Endothelial cell of umbilical vein (primary cell): ENCODE measurements around the gene IL6R. TPM values are rescaled to one million over a fixed set of nuclear protein-coding genes. Genes with fewer than 3 reads are reported as not detected.

Source experiments
- BruUV-seq: library from RNA; stranded (reverse); fragments of 400-500 nt; replicated peaks from 2 replicates; lab custom pipeline; 2021; lab: Mats Ljungman, UMichigan
- CTCF ChIA-PET: fragments of 300-600, 350-600 bp; sonication (Branson Sonifier 250); formaldehyde crosslinking; loops from one replicate; lab custom pipeline; 2021; ENCODE audit warnings: antibody characterized with exemption, inconsistent platforms; lab: Charles Lee
- POLR2A ChIA-PET: fragments of 300-600, 350-600 bp; sonication (Branson Sonifier 250); formaldehyde crosslinking; loops from one replicate; lab custom pipeline; 2021; ENCODE audit warnings: antibody characterized with exemption, inconsistent platforms; lab: Charles Lee
- DNase-seq: peaks from one replicate; pipeline ENCODE4 v3.0.0-alpha.2; 2011; ENCODE audit warnings: low read depth, low spot score
- FAIRE-seq: peaks from 2 replicates; lab custom pipeline; 2011; peaks lifted over from hg19 to GRCh38; lab: Jason Lieb, UNC
- H2AFZ ChIP-seq: 2 replicates; pipeline ENCODE4 v1.6.0; 2012; ENCODE audit warnings: low read depth, low read length, control low read depth, inconsistent platforms
- H3K27ac ChIP-seq: 2 replicates; pipeline ENCODE4 v1.5.1; 2011; ENCODE audit warnings: low read depth, mild to moderate bottlenecking, control low read depth, low read length, moderate library complexity; ENCODE audit not compliant: insufficient read depth
- H3K27me3 ChIP-seq, 2 experiments: 2 replicates each; pipeline versions ENCODE4 v1.6.0 to v1.6.1; 2011; ENCODE audit warnings: low read length in 2 of 2, mixed read lengths in 1 of 2; ENCODE audit not compliant: control insufficient read depth in 2 of 2, insufficient read depth in 2 of 2
- H3K36me3 ChIP-seq, 2 experiments: 2 replicates in 1 of 2; 3 replicates in 1 of 2; pipeline ENCODE4 v1.5.1; 2011; ENCODE audit warnings: low read length in 2 of 2, mild to moderate bottlenecking in 1 of 2, moderate library complexity in 1 of 2; ENCODE audit not compliant: control insufficient read depth in 2 of 2, insufficient read depth in 2 of 2; ENCODE audit errors: extremely low read depth in 1 of 2
- H3K4me1 ChIP-seq: 3 replicates; pipeline ENCODE4 v1.5.1; 2011; ENCODE audit warnings: mild to moderate bottlenecking, low read length; ENCODE audit not compliant: control insufficient read depth, insufficient read depth; ENCODE audit errors: extremely low read depth
- H3K4me2 ChIP-seq: 2 replicates; pipeline ENCODE4 v1.6.1; 2011; ENCODE audit warnings: low read length, control low read depth, mixed read lengths; ENCODE audit not compliant: insufficient read depth
- H3K4me3 ChIP-seq, 3 experiments: fragments of 200-600 bp in 1 of 3; sonication (generic), shearing (Covaris generic) in 1 of 3; replicated peaks in 1 of 3; 2 replicates each; pipeline ENCODE4 v1.5.1; 2011 to 2016; ENCODE audit warnings: control low read depth in 3 of 3, low read length in 3 of 3, mild to moderate bottlenecking in 2 of 3, inconsistent platforms in 1 of 3, low read depth in 1 of 3, moderate library complexity in 1 of 3; ENCODE audit not compliant: insufficient read depth in 1 of 3
- H3K79me2 ChIP-seq: 2 replicates; pipeline ENCODE4 v1.6.0; 2012; ENCODE audit warnings: low read length, inconsistent platforms; ENCODE audit not compliant: control insufficient read depth, insufficient read depth
- H3K9ac ChIP-seq: replicated peaks from 2 replicates; pipeline ENCODE3; 2011; ENCODE audit warnings: low read length, control low read depth; ENCODE audit not compliant: insufficient read depth; ENCODE audit errors: extremely low read depth
- H3K9me1 ChIP-seq: replicated peaks from 3 replicates; pipeline ENCODE4 v1.6.0; 2011; ENCODE audit warnings: mild to moderate bottlenecking, low read length; ENCODE audit not compliant: control insufficient read depth, insufficient read depth; ENCODE audit errors: extremely low read depth
- H3K9me3 ChIP-seq: replicated peaks from 2 replicates; pipeline ENCODE4 v1.5.1; 2012; ENCODE audit warnings: low read length, inconsistent platforms; ENCODE audit not compliant: control insufficient read depth, insufficient read depth
- H4K20me1 ChIP-seq: replicated peaks from 2 replicates; pipeline ENCODE3; 2011; ENCODE audit warnings: mild to moderate bottlenecking, low read length; ENCODE audit not compliant: control insufficient read depth, insufficient read depth; ENCODE audit errors: extremely low read depth
- CTCF ChIP-seq, 2 donors: IDR thresholded peaks; 1 replicate in 1 of 2; 2 replicates in 1 of 2; pipeline ENCODE4 v1.5.1; 2011; ENCODE audit warnings: low read length in 2 of 2, mild to moderate bottlenecking in 2 of 2, moderate library complexity in 2 of 2, control low read depth in 1 of 2, inconsistent platforms in 1 of 2, low read depth in 1 of 2; ENCODE audit not compliant: insufficient read depth in 1 of 2; ENCODE audit errors: extremely low read depth in 1 of 2
- EZH2 ChIP-seq: IDR thresholded peaks from 2 replicates; pipeline ENCODE4 v1.6.1; 2012; ENCODE audit warnings: borderline replicate concordance, low read depth, mild to moderate bottlenecking, moderate library complexity, low read length, inconsistent platforms; ENCODE audit not compliant: severe bottlenecking
- FOS ChIP-seq: IDR thresholded peaks from 2 replicates; pipeline ENCODE4 v1.6.1; 2011; ENCODE audit warnings: mild to moderate bottlenecking, low read length, moderate library complexity, borderline replicate concordance; ENCODE audit not compliant: insufficient read depth
- GATA2 ChIP-seq: IDR thresholded peaks from 2 replicates; pipeline ENCODE4 v1.7.0; 2011; ENCODE audit warnings: low read depth, mild to moderate bottlenecking, moderate library complexity, mixed read lengths, low read length; ENCODE audit not compliant: insufficient read length, insufficient read depth
- JUN ChIP-seq: IDR thresholded peaks from 2 replicates; pipeline ENCODE4 v1.6.1; 2011; ENCODE audit warnings: borderline replicate concordance, low read depth; ENCODE audit not compliant: insufficient read length, insufficient read depth
- MAX ChIP-seq: IDR thresholded peaks from 2 replicates; pipeline ENCODE4 v1.6.1; 2011; ENCODE audit not compliant: insufficient read depth, insufficient read length
- MYC ChIP-seq: IDR thresholded peaks from one replicate; pipeline ENCODE4 v1.6.1; 2011; ENCODE audit warnings: mild to moderate bottlenecking, low read depth, low read length
- POLR2A ChIP-seq: IDR thresholded peaks from 2 replicates; pipeline ENCODE4 v1.6.1; 2012; ENCODE audit warnings: low read depth, mild to moderate bottlenecking, control low read depth, low read length
- POLR2AphosphoS5 ChIP-seq: IDR thresholded peaks from 2 replicates; pipeline ENCODE4 v1.6.1; 2012; ENCODE audit warnings: low read depth, mild to moderate bottlenecking, control low read depth, low read length, moderate library complexity; ENCODE audit not compliant: insufficient read depth
- dilution Hi-C: fragments of 300-500 bp; cut with MboI; formaldehyde crosslinking; loops from one replicate; pipeline ENCODE4 v1.15.0; 2019; ENCODE audit warnings: low sequenced_read_pairs; ENCODE audit not compliant: extremely low pct_ligation_motif_present
- intact Hi-C: fragments of 100-400 bp; cut with micrococcal nuclease; formaldehyde crosslinking; loops from one replicate; pipeline ENCODE4 v1.10.0; 2022
- polyA plus RNA-seq, 4 experiments: library from polyadenylated mRNA; depleted of rRNA in 3 of 4; stranded (reverse) in 3 of 4; unstranded in 1 of 4; fragments of >200 nt; gene quantifications; 2 replicates each; pipeline versions ENCODE4 v1.2.1 to v1.2.3, GENCODE V29; 2011 to 2012; ENCODE audit warnings: missing spikeins in 1 of 4
- total RNA-seq: library from RNA; stranded (reverse); gene quantifications from 2 replicates; pipeline ENCODE4 v1.2.3, GENCODE V29; 2021

Gene IL6R
- total and polyA plus RNA-seq, 2 donors (not counting 3 experiments of a cell fraction or from before 2014, with no cell fraction given), result 4.8 to 5.1 TPM

GRCh38 chr1:154440036-154440804, 35.1 kb downstream of the IL6R start:
- BruUV-seq, result no TSS peak
- TF ChIP-seq JUN, result no peak
- no peak for TF ChIP-seq MAX
- no peak for TF ChIP-seq MYC
- no peak for TF ChIP-seq POLR2AphosphoS5
- no peak for TF ChIP-seq CTCF (IDR thresholded peaks at IDR 0.05; ENCODE audit: extremely low read depth in 1 of 2, insufficient read depth in 1 of 2, low read depth in 1 of 2, low read length in 2 of 2)
- no peak for TF ChIP-seq EZH2
- no peak for TF ChIP-seq FOS
- no peak for TF ChIP-seq GATA2
- no peak for TF ChIP-seq POLR2A
- H4K20me1 ChIP-seq, result no peaks in the 10 kb centered on the region
- no peak overlapping the region for H3K9ac ChIP-seq
- H3K27ac ChIP-seq, result no peak overlapping the region
- DNase-seq, result no peak
- peaks cover 7% of the 10 kb centered on the region for H3K4me1 ChIP-seq
- no peaks in the 10 kb centered on the region for H3K79me2 ChIP-seq
- H3K9me3 ChIP-seq, result no peaks in the 10 kb centered on the region
- intact Hi-C loops (no loop called here), dilution Hi-C loops (no loop called here)
- POLR2A ChIA-PET, result no interaction called here
- H3K4me2 ChIP-seq, result no peak overlapping the region
- H3K4me3 ChIP-seq, result no peak overlapping the region
- FAIRE-seq, result no peak
- H3K9me1 ChIP-seq, result no peaks in the 10 kb centered on the region
- no peaks in the 10 kb centered on the region for H3K27me3 ChIP-seq
- H2AFZ ChIP-seq, result no peak overlapping the region
- CTCF ChIA-PET, result interaction anchor here (1.7 kb wide), 1 partner anchor 16 kb away, joined by 4 read pairs; no protein-coding TSS in a partner anchor
- no peaks in the 10 kb centered on the region for H3K36me3 ChIP-seq
